Vagina (tissue), 2 donors: Measurements from ENCODE around the gene SPHKAP.

Source experiments
- POLR2A ChIP-seq, 2 donors: fragments of 450-650 bp; IDR thresholded peaks; one replicate each; pipeline ENCODE4 v1.6.1; 2017; ENCODE audit warnings: antibody characterized with exemption in 2 of 2, mild to moderate bottlenecking in 2 of 2, moderate library complexity in 2 of 2
- POLR2AphosphoS5 ChIP-seq, 2 donors: sonication (generic); formaldehyde crosslinking; IDR thresholded peaks; one replicate each; pipeline ENCODE4 v1.9.0; 2017; ENCODE audit warnings: antibody characterized with exemption in 2 of 2, mild to moderate bottlenecking in 2 of 2, low read depth in 1 of 2; ENCODE audit not compliant: insufficient read depth in 1 of 2
- TF ChIP-seq, protein P1 (sequence below), 3 experiments: fragments of 450-650 bp in 2 of 3; fragments of 200-600 bp in 1 of 3; sonication (generic) in 1 of 3; IDR thresholded peaks; one replicate each; pipeline ENCODE4 v1.5.1; 2017 to 2019; ENCODE audit warnings: antibody characterized with exemption in 3 of 3, mild to moderate bottlenecking in 2 of 3, moderate library complexity in 2 of 3

DNA sequence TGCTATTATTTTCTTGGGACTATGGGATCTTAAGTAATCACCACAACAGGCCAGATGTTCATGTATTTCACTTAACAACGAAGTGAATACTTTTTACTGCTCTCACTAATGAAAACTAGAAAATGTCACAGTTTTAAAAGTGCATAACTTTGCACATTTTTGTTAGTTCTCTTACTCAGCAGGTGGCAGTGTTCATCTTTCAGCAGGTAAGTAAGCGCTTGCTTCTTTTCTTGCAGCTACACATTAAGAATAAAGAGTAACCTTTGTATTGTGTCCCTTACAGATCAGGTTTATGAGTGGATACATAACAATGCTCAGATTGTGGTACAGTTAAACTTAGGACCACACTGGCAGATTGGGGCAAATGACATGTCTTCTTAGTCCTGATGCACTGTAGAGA is 249.1 kb downstream of the SPHKAP start:
- TF ChIP-seq, protein P1, sequence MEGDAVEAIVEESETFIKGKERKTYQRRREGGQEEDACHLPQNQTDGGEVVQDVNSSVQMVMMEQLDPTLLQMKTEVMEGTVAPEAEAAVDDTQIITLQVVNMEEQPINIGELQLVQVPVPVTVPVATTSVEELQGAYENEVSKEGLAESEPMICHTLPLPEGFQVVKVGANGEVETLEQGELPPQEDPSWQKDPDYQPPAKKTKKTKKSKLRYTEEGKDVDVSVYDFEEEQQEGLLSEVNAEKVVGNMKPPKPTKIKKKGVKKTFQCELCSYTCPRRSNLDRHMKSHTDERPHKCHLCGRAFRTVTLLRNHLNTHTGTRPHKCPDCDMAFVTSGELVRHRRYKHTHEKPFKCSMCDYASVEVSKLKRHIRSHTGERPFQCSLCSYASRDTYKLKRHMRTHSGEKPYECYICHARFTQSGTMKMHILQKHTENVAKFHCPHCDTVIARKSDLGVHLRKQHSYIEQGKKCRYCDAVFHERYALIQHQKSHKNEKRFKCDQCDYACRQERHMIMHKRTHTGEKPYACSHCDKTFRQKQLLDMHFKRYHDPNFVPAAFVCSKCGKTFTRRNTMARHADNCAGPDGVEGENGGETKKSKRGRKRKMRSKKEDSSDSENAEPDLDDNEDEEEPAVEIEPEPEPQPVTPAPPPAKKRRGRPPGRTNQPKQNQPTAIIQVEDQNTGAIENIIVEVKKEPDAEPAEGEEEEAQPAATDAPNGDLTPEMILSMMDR (IDR thresholded peaks at IDR 0.05): no peak
- TF ChIP-seq POLR2A (IDR thresholded peaks at IDR 0.05) (no peak), POLR2AphosphoS5 (IDR thresholded peaks at IDR 0.05; ENCODE audit: insufficient read depth in 1 of 2, low read depth in 1 of 2) (no peak)
